Inferior parietal cortex (tissue), 1 donor: Measurements from ENCODE around the gene OR2M5.

ENCODE experiments used
- DNase-seq: peaks from one replicate; pipeline ENCODE4 v3.0.0-alpha.2; 2016; ENCODE audit errors: extremely low spot score

The OR2M5 gene, protein sequence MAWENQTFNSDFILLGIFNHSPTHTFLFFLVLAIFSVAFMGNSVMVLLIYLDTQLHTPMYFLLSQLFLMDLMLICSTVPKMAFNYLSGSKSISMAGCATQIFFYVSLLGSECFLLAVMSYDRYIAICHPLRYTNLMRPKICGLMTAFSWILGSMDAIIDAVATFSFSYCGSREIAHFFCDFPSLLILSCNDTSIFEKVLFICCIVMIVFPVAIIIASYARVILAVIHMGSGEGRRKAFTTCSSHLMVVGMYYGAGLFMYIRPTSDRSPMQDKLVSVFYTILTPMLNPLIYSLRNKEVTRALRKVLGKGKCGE

DNA sequence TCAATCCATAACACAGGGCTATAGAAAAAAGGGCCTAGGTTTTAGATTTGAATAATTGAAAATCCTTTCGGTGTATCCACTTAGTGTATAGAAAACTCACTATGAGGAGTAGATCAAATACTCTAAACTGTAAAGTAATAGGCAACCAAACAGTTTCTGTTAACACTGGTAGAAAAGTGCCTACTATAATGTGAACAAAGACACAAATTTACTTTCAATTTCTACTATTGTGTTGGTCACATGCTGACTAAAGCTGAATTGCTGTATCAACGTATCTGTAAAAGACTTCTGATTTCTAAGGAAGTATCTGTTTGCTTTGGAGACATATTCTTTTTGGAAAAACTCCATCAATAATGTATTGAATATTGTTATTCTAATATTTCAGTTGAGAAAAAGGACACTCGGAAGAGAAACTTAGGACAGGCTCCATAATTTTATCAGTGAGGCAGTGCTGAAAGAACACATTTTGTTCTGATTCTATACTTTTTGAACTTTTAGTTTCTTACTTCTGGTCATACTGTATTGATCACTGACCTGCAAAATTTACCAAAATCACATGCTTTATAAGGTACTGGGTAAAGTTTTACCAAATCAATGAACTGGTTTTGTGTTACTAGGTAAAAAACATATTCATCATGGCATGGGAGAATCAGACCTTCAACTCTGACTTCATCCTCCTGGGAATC is at the start of gene OR2M5:
OR2M5 (plus strand) TSS at position 636 of the 686 bp plus-strand sequence; CDS start at position 636, 0 bp downstream.
- DNase-seq: no peak

DNA sequence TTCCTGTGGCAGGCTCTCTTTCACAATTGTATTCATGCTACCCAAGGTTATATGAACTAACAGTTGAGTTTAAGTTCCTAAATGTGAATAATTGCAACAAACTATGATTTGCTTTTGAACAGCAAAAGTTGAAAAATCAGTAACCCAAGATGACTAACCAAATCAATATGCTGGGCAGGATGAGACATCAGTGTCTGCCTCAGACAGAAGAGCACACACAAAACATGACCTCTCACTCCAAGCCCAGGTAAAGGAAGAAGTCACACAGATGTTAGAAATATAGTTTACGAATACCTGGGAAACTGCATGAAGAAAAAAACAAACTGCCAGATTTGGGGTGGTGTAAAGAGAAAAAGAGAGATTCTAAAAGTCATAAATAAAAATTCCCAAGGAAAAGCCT is 46.4 kb upstream of the OR2M5 start:
- DNase-seq: no peak

DNA sequence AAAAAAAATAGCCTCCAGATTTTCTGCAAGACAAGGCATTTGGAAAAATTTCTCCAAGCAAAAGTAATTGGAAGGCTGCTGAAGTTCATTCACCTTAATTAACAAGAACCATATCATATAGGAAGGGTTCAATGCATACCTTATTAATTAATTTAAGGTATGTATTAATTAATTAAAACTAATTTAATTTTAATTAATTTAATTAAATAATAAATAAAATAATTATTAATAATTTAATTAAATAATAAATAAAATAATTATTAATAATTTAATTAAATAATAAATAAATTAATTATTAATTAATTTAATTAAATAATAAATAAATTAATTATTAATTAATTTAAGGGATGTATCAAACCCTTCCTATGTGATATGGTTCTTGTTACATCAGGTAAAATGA is 42.1 kb upstream of the OR2M5 start:
- no peak for DNase-seq

DNA sequence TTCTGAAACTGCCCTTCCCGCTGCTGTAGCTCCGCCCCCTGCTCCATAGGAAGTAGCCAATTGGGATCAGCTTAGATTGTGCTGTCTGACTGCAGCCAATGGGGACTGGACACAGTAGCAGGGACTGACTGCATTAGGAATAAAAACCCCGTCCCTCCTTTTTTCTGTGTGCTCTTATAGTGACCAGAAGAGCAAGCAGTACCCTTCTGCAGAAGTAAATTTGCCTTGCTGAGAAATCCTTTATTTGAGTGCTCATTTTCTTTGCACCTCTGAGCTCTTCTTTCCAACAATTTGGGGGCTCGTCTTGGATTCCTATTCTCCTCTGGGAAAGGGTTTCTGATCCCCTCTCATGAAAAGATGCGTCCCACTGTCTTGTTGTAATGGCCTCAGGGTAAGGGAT is 33.8 kb upstream of the OR2M5 start:
- DNase-seq: no peak

DNA sequence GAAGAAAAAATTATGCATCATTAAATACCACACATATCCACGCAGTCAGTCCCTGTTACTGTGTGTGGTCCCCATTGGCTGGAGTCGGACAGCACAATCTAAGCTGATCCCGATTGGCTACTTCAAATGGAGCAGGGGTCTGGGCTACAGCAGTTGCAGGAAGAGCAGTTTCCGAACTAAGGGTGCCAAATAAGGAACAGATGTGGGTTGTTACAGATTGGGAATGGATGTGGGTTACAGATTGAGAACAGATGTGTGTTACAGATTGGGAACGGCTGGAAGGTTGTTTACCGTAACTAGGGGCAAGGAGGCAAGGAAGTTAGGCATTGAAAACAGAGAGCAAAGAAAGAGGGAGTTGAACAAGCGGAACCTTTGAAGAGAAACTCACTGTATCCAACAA is 30.1 kb upstream of the OR2M5 start:
- no peak for DNase-seq

DNA sequence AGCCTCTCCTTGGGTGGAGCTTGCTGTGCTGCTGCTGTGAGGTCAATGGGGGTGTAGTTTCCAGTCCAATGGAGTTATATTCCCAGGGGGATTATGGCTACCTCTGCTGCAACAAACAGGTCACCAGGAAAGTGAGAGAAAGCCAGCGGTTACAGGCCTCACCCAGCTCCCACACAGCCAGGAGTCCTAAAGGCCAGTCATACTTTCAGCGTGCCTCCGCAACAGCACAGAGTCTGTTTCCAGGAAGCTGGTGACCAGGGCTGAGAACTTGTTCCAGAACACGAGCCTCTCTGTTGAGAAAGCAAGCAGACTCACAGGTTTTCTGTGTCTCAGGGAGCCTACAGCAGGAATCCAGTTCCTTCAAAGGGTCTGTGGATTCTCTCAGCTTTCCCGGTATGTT is 17.3 kb upstream of the OR2M5 start:
- no peak for DNase-seq

DNA sequence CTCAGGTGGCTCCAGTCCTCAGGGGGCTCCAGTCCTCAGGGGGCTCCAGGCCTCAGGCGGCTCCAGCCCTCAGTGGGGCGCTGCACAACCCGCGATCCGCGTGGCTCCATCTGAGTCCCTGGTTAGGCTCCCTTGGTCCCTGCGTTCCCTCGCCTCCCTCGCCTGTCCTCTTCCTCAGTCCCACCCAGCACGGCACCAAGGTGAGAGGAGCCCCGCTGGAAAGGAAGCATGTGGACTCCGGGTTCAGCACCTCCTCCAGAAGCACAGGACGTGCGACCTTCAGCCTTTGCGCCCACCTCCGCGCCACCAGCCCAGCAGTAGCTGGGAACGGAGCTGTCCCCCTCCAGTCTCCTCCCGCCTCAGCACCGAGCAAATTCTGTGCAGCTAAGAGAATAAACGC is 8.1 kb upstream of the OR2M5 start:
- no peak for DNase-seq

DNA sequence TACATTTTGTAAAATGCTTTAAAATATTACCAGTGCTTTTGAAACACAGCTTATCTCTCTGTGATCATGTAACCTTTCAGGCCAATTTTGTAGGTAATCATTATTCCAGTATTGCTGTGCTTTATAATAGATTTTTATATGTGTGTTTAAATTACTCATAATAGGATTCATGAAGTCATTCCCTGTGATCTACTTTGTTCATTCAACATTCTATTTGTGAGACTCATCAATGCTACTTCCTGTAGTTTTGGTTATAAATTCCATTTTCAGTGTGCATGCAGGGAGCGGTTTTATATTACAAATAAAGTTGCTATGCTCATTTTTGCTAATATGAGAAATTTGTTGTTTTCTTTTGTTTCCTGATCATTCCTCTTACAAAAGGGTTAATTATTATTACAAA is 4.1 kb upstream of the OR2M5 start:
- DNase-seq: no peak

DNA sequence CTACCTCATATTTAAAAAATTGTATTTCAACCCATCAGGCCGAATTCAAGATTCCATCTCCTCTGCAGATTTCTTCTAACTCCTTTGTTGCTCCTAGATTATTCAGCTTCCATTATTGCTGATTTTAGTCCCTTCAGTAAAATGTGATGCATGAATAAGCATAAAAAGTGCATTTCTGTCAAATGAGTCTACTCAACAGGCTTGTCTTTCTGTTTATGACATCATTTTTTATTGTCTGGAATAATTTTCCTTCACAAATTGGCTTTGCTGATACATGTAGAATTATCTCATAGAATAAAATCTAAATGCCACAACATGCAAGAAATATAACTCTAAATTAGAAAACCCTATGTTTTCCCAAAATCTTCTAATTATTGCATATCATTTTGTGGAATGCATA is 1.6 kb upstream of the OR2M5 start:
- DNase-seq: no peak

DNA sequence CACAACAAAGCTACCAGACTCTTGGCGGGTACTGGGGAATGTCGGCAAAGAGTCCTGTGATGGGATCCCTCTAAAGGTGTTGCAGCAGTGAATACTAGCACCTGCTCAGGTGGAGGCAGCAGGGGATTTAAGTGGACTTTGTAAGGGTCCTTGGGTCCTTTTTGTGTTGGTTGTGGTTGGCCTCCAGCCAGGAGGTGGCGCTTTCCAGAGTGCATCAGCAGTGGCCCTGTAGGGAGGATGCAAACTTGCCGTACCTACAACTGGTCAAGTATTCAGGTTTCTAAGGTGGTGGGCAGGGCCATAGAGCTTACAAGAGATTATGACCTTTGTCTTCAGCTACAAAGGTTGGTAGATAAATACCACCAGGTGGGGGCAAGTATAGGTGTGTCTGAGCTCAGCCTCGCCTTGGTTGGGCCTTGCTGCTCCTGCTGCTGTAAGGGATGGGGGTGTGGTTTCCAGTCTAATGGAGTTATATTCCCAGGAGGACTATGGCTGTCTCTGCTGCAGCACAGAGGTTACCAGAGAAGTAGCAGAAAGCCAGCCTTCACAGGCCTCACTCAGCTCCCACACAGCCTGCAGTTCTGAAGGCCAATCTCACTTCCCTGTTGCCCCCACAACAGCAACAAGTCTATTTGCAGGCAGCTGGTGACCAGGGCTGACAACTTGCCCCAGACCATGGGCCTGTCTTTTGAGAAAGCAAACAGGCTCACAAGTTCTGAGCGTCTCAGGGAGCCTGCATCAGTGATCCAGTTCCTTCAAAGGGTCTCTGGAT is 7.3 kb downstream of the OR2M5 start:
- DNase-seq: no peak

DNA sequence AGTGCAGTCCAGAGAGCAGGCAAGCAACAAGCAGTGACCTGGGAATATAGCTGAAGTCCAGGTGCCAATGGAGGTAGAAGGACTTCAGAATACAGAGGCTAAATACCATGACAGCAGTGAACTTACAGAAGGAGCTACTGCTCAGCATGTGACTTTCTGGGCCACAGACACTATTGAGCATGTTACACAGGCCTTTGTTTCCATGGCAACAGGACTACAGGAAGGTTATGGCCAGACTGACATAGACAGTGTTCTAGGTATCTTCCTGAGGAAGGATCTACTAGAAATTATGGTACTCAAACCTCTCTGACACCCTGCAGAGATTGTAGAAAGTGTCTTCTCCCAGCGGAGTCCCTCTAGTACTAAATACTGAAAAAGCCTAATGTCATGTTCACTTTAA is 11.0 kb downstream of the OR2M5 start:
- DNase-seq: no peak

DNA sequence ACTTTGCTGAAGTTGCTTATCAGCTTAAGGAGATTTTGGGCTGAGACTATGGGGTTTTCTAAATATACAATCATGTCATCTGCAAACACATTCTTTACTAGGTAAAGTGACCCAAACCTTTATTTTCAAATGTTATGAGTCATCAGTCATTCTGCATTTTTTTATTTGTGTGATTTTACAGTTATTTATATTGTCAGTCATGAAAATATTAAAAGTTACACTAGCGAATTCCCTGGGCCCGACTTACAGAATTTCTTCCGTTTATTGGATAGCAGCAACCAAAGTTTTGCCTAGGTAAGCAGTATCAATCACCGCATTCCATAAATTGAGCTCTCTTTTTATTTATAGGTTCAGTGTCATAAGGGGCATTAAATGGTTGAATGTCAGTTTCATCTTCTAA is 13.8 kb downstream of the OR2M5 start:
- DNase-seq: no peak

DNA sequence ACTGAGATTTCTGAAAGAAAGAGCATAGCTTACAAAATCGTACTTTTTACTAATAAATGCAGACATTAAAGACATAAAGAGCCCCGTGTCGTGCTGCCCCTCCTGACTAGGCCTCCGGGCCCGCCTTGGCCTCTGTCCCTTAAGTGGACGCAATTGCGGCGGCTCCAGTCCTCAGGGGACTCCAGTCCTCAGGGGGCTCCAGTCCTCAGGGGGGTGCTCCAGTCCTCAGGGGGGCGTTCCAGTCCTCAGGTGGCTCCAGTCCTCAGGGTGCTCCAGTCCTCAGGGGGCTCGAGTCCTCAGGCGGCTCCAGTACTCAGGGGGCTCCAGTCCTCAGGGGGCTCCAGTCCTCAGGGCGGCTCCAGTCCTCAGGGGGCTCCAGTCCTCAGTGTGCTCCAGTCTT is 19.1 kb downstream of the OR2M5 start:
- no peak for DNase-seq

DNA sequence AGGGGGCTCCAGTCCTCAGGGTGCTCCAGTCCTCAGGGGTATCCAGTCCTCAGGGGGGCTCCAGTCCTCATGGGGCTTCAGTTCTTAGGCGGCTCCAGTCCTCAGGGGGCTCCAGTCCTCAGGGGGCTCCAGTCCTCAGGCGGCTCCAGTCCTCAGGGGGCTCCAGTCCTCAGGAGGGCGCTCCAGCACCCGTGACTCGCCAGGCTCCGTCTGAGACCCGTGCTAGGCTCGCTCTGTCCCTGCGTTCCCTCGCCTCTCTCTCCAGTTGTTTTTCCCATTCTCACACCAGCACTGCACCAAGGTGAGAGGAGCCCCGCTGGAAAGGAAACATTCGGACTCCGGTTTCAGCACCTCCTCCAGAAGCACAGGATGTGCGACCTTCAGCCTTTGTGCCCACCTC is 20.2 kb downstream of the OR2M5 start:
- no peak for DNase-seq

DNA sequence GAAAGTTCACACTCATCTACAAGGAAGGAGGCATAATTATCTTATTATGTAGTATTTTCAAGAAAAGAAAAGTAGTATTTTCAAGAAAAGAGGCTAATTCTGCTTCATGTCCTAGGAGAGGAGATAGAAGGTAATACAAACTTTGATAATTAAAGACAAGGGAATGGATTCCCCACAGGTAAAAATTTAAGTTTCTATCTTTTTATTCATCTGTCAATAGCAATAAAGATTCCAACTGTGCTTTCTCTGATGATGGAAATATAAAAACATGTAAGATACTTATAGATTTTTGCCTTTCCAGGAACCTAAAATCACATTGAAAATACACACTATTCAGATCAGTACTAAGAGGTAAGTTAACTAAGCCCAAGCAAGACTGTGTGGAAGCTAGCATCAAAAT is 29.6 kb downstream of the OR2M5 start, which contains the start of gene OR2M2:
OR2M2 (plus strand) TSS at position 301 of the 400 bp plus-strand sequence. CDS start 5,165 bp downstream, outside the sequence.
- DNase-seq: no peak

DNA sequence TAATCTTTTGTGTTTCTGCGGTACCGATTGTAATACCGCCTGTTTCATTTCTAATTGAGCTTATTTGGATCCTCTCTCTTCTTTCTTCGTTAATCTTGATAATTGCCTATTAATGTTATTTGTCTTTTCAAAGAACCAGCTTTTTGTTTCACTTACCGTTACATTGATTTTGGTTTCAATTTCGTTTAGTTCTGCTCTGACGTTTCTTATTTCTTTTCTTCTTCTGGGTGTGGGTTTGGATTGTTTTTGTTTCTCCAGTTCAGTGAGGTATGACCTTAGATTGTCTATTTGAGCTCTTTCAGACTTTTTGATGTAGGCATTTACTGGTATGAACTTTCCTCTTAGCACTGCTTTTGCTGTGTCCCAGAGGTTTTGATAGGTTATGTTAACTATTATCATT is 39.0 kb downstream of the OR2M5 start:
- no peak for DNase-seq

DNA sequence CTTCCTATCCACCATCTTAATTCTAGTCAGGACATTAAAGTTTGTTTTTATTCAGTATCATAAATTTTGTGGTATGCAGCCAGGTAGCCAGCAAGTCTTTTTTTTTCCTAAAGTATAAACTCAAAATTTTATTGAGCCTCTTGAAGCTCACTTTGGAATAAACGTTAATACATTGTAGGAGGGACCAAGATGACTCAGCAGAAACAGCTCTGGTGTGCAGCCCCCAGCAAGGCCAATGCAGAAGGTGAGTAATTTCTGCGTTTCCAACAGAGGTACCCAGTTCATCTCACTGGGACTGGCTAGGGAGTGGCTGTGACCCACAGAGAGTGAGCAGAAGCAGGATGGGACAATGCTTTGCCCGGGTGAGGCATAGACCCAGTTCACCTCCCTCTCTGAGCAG is 42.4 kb downstream of the OR2M5 start:
- DNase-seq: no peak

DNA sequence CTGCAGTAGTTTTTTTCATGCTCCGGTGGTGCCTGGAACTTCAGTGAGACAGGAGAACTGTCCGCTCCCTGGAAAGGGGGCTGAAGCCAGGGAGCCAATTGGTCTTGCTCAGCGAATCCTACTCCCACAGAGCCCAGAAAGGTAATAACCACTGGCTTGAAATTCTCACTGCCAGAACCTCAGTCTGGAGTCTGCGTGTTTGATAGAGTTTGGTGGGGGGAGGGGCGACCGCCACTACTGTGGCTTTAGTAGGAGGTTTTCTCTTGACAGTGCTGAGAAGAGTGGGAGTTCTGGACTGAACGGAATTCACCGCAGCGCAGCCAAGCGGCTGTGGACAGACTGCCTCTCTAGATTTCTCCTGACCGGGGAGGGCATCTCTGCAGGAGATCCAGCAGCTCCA is 44.1 kb downstream of the OR2M5 start:
- DNase-seq: no peak

DNA sequence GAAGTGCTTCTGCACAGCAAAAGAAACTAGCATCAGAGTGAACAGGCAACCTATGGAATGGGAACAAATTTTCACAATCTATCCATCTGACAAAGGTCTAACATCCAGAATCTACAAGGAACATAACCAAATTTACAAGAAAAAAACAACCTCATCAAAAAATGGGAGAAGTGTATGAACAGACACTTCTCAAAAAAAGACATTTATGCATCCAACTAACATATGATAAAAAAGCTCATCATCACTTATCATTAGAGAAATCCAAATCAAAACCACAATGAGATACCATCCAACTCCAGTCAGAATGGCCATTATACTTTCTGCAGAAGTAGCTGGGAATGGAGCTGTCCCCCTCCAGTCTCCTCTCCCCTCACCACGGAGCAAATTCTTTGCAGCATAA is 49.2 kb downstream of the OR2M5 start:
- no peak for DNase-seq
